HepG2 (cell line): ENCODE data around the gene PROS1. TPM values are rescaled to one million over a fixed set of nuclear protein-coding genes. Genes with fewer than 3 reads are reported as not detected.

Source experiments
- ATAC-seq: fragments of 200-7000 bp; cut with Tn5 transposase; 3 replicates; pipeline ENCODE4 v1.9.1; 2020; ENCODE audit warnings: mild to moderate bottlenecking, moderate library complexity
- BruUV-seq: library from RNA; stranded (reverse); fragments of 400-500 nt; replicated peaks from 2 replicates; lab custom pipeline; 2021; lab: Mats Ljungman, UMichigan
- CTCF ChIA-PET: fragments of 300-600 bp; formaldehyde crosslinking; extraction: SDS; loops from one replicate; lab custom pipeline; 2021; ENCODE audit warnings: low total read pairs, inconsistent platforms, low intra/inter-chr PET ratio; lab: Yijun Ruan, JAX
- POLR2A ChIA-PET: fragments of 350-600 bp; sonication (Branson Sonifier 250); formaldehyde crosslinking; loops from one replicate; lab custom pipeline; 2020; ENCODE audit warnings: antibody characterized with exemption, inconsistent platforms; lab: Yijun Ruan, JAX
- DNase-seq: peaks from one replicate; pipeline ENCODE4 v3.0.0-alpha.2; 2015; ENCODE audit warnings: low spot score
- FAIRE-seq: peaks from 3 replicates; lab custom pipeline; 2011; peaks lifted over from hg19 to GRCh38; lab: Jason Lieb, UNC
- H2AFZ ChIP-seq: one replicate; pipeline ENCODE4 v1.6.1; 2011; ENCODE audit warnings: low read length, inconsistent platforms
- H3K27ac ChIP-seq: fragments of 300-600 bp; 3 replicates; pipeline ENCODE4 v1.8.0; 2011; ENCODE audit warnings: mixed run types, mild to moderate bottlenecking, mixed read lengths, low read length, inconsistent platforms; ENCODE audit not compliant: insufficient read depth; ENCODE audit errors: extremely low read length
- H3K27me3 ChIP-seq, 2 experiments: fragments of 200-600 bp in 1 of 2; 2 replicates in 1 of 2; 3 replicates in 1 of 2; pipeline versions ENCODE4 v1.6.0 to v1.8.0; 2011; ENCODE audit warnings: low read length in 2 of 2, mild to moderate bottlenecking in 2 of 2, moderate library complexity in 2 of 2, inconsistent platforms in 1 of 2; ENCODE audit not compliant: insufficient read depth in 2 of 2, control insufficient read depth in 1 of 2
- H3K36me3 ChIP-seq, 2 experiments: fragments of 200-600 bp in 1 of 2; replicated peaks in 1 of 2; 2 replicates in 1 of 2; 3 replicates in 1 of 2; pipeline versions ENCODE4 v1.5.1 to v1.8.0; 2011; ENCODE audit warnings: low read length in 2 of 2, inconsistent platforms in 1 of 2; ENCODE audit not compliant: insufficient read depth in 2 of 2, control insufficient read depth in 1 of 2
- H3K4me1 ChIP-seq: 2 replicates; pipeline ENCODE4 v1.5.1; 2012; ENCODE audit warnings: low read length, inconsistent platforms; ENCODE audit not compliant: insufficient read depth
- H3K4me2 ChIP-seq: 2 replicates; pipeline ENCODE4 v1.6.0; 2011; ENCODE audit warnings: low read depth, low read length, inconsistent platforms
- H3K4me3 ChIP-seq, 3 experiments: fragments of 200-600 bp in 1 of 3; sonication (generic), shearing (Covaris generic) in 1 of 3; replicated peaks in 1 of 3; 2 replicates each; pipeline ENCODE4 v1.5.1; 2011 to 2016; ENCODE audit warnings: low read length in 3 of 3, inconsistent platforms in 2 of 3, low read depth in 2 of 3, mild to moderate bottlenecking in 2 of 3, control low read depth in 1 of 3, mixed read lengths in 1 of 3; ENCODE audit not compliant: insufficient read depth in 1 of 3
- H3K79me2 ChIP-seq: one replicate; pipeline ENCODE4 v1.6.1; 2011; ENCODE audit warnings: low read length, inconsistent platforms; ENCODE audit not compliant: insufficient read depth
- H3K9ac ChIP-seq: 2 replicates; pipeline ENCODE4 v1.6.0; 2011; ENCODE audit warnings: mild to moderate bottlenecking, low read depth, low read length, inconsistent platforms; ENCODE audit not compliant: insufficient read depth
- H3K9me3 ChIP-seq: 2 replicates; pipeline ENCODE4 v1.5.1; 2012; ENCODE audit warnings: mild to moderate bottlenecking, low read length
- H4K20me1 ChIP-seq: 2 replicates; pipeline ENCODE4 v1.6.0; 2011; ENCODE audit warnings: inconsistent platforms, mild to moderate bottlenecking, low read length, moderate library complexity; ENCODE audit not compliant: insufficient read depth
- MAFK ChIP-seq, 2 experiments: IDR thresholded peaks in 1 of 2; conservative IDR thresholded peaks in 1 of 2; 2 replicates each; pipeline ENCODE4 v1.6.1; 2011; ENCODE audit warnings: improper control_type of control experiment in 2 of 2, low read length in 2 of 2
- SMAD1 ChIP-seq: sonication (generic); formaldehyde crosslinking; IDR thresholded peaks from 2 replicates; pipeline ENCODE4 v1.4.0; 2020; ENCODE audit warnings: missing genetic modification reagents, low read depth, mild to moderate bottlenecking, borderline replicate concordance
- ZNF121 ChIP-seq: sonication (generic); formaldehyde crosslinking; IDR thresholded peaks from 2 replicates; pipeline ENCODE4 v1.5.0; 2020; ENCODE audit warnings: mild to moderate bottlenecking, missing genetic modification reagents
- WGBS: methylation state at CpG from one replicate; pipeline ENCODE4 v1.1.6; 2017; ENCODE audit warnings: low lambda C conversion rate; 5-methylcytosine and 5-hydroxymethylcytosine counted together
- in situ Hi-C: cut with HindIII; loops from 2 replicates; pipeline ENCODE4 v1.10.0; 2017; ENCODE audit warnings: low pct_unique_long_range_greater_than_20kb; ENCODE audit not compliant: extremely low pct_ligation_motif_present
- intact Hi-C: fragments of 100-400 bp; cut with micrococcal nuclease; formaldehyde crosslinking; loops from one replicate; pipeline ENCODE4 v1.10.0; 2022; ENCODE audit not compliant: unreplicated experiment
- polyA plus RNA-seq, 8 experiments: library from polyadenylated mRNA; depleted of rRNA in 3 of 8; stranded (reverse) in 7 of 8; unstranded in 1 of 8; fragments of >200 nt; fragmentation: Illumina TruSeq in 4 of 8; extraction: Trizol in 4 of 8; gene quantifications; 2 replicates each; pipeline versions ENCODE4 v1.2.1 to v1.2.3, GENCODE V29; 2011 to 2016; ENCODE audit warnings: low read depth in 4 of 8, missing spikeins in 1 of 8, mixed read lengths in 1 of 8; ENCODE audit not compliant: insufficient read depth in 1 of 8
- total RNA-seq, 5 experiments: library from RNA; depleted of rRNA; stranded (reverse); fragments of >200 nt; fragmentation: Illumina TruSeq; extraction: Trizol; gene quantifications; 2 replicates each; pipeline ENCODE4 v1.2.3, GENCODE V29; 2016; ENCODE audit warnings: low read depth in 1 of 5
- TF ChIP-seq, protein P1 (sequence below): sonication (generic); formaldehyde crosslinking; IDR thresholded peaks from 2 replicates; pipeline ENCODE4 v1.4.0; 2020; ENCODE audit warnings: mild to moderate bottlenecking, missing genetic modification reagents

Gene PROS1
- total and polyA plus RNA-seq, 2 of the 13 experiments (the other 11 are each of a cell fraction or from before 2014, with no cell fraction given), result 63.8 to 76.8 TPM

DNA sequence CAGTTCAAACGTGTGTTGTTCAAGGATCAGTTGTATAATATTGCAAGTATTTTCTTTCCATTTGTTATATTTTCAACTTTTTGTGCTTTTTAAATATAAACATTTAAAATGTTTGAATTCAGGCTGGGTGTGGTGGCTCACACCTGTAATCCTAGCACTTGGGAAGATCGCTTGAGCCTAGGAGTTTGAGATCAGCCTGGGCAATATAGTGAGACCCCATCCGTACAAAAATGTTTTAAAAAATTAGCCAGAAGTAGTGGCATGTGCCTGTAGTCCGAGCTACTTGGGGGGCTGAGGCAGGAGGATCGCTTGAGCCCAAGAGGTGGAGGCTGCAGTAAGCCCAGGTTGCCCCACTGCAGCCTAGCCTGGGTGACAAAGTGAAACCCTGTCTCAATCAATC, 10.9 kb upstream of the PROS1 start:
- no peak overlapping the region for H3K27ac ChIP-seq
- H3K4me1 ChIP-seq, result peaks cover 16% of the 10 kb centered on the region
- no peak overlapping the region for H2AFZ ChIP-seq
- H3K79me2 ChIP-seq, result peaks cover 20% of the 10 kb centered on the region
- POLR2A ChIA-PET, result no interaction called here
- no peak overlapping the region for H3K4me3 ChIP-seq
- no peak overlapping the region for H3K9ac ChIP-seq
- H3K4me2 ChIP-seq, result no peak overlapping the region
- H3K27me3 ChIP-seq, result no peaks in the 10 kb centered on the region
- H3K36me3 ChIP-seq, result no peaks in the 10 kb centered on the region
- H4K20me1 ChIP-seq, result no peaks in the 10 kb centered on the region
- DNase-seq (no peak), FAIRE-seq (no peak)
- WGBS, result 95% methylated on average over 5 of the region's 5 CpGs
- no TSS peak for BruUV-seq
- in situ Hi-C loops, result no loop called here
- intact Hi-C loops, result no loop called here
- CTCF ChIA-PET, result no interaction called here
- no peak for TF ChIP-seq SMAD1 (CRISPR knock-in tag)
- TF ChIP-seq ZNF121 (CRISPR knock-in tag), result peak; percentile 57; the same call in 1 of the 2 replicates
- TF ChIP-seq, all 625 proteins: peak for 1
- ATAC-seq, result no peak
- no peaks in the 10 kb centered on the region for H3K9me3 ChIP-seq

DNA sequence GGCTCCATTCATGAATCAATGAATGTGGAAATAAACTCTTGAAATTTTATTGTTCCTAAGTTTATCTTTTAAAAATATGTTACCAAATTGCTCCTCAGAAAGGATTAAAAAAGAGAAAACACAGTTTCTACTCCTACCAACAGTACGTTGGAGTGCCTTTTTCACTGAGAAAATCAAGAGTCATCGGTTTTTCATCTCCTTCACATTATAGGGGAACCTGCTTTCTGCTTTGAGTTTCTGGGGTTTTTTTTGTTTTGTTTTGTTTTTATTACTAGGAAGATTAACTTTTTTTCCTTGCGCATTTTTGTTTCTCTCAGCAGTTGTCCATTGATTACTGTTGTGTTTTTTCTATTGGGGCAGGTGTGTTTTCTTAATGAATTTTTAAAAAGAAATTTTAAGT, 9.7 kb upstream of the PROS1 start:
- Histone ChIP-seq H3K27me3 (no peaks in the 10 kb centered on the region), H3K9me3 (no peaks in the 10 kb centered on the region), H3K9ac (no peak overlapping the region), H3K27ac (no peak overlapping the region), H3K36me3 (no peaks in the 10 kb centered on the region), H3K4me2 (no peak overlapping the region), H4K20me1 (no peaks in the 10 kb centered on the region), H3K79me2 (peaks cover 20% of the 10 kb centered on the region), H3K4me1 (peaks cover 25% of the 10 kb centered on the region), H3K4me3 (no peak overlapping the region), H2AFZ (no peak overlapping the region)
- ChIA-PET POLR2A (no interaction called here), CTCF (no interaction called here)
- no peak for FAIRE-seq
- in situ Hi-C loops (no loop called here), intact Hi-C loops (no loop called here)
- 96% methylated on average over 3 of the region's 3 CpGs for WGBS
- TF ChIP-seq, protein P1, sequence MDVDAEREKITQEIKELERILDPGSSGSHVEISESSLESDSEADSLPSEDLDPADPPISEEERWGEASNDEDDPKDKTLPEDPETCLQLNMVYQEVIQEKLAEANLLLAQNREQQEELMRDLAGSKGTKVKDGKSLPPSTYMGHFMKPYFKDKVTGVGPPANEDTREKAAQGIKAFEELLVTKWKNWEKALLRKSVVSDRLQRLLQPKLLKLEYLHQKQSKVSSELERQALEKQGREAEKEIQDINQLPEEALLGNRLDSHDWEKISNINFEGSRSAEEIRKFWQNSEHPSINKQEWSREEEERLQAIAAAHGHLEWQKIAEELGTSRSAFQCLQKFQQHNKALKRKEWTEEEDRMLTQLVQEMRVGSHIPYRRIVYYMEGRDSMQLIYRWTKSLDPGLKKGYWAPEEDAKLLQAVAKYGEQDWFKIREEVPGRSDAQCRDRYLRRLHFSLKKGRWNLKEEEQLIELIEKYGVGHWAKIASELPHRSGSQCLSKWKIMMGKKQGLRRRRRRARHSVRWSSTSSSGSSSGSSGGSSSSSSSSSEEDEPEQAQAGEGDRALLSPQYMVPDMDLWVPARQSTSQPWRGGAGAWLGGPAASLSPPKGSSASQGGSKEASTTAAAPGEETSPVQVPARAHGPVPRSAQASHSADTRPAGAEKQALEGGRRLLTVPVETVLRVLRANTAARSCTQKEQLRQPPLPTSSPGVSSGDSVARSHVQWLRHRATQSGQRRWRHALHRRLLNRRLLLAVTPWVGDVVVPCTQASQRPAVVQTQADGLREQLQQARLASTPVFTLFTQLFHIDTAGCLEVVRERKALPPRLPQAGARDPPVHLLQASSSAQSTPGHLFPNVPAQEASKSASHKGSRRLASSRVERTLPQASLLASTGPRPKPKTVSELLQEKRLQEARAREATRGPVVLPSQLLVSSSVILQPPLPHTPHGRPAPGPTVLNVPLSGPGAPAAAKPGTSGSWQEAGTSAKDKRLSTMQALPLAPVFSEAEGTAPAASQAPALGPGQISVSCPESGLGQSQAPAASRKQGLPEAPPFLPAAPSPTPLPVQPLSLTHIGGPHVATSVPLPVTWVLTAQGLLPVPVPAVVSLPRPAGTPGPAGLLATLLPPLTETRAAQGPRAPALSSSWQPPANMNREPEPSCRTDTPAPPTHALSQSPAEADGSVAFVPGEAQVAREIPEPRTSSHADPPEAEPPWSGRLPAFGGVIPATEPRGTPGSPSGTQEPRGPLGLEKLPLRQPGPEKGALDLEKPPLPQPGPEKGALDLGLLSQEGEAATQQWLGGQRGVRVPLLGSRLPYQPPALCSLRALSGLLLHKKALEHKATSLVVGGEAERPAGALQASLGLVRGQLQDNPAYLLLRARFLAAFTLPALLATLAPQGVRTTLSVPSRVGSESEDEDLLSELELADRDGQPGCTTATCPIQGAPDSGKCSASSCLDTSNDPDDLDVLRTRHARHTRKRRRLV (CRISPR knock-in tag), result no peak
- peak; percentile 24 to 25; a peak in 2 of 4 replicates for TF ChIP-seq MAFK (conservative IDR thresholded peaks at IDR 0.05 in 1 of 2, IDR thresholded peaks at IDR 0.05 in 1 of 2; ENCODE audit: low read length in 2 of 2)
- no TSS peak for BruUV-seq
- DNase-seq, result no peak
- ATAC-seq, result no peak
